COR-L47 (cell line): ENCODE measurements around the gene CCDC91.

ENCODE experiments used
- DNase-seq: peaks from one replicate; lab custom pipeline; 2025; lab: John Stamatoyannopoulos, UW

The CCDC91 gene

DNA sequence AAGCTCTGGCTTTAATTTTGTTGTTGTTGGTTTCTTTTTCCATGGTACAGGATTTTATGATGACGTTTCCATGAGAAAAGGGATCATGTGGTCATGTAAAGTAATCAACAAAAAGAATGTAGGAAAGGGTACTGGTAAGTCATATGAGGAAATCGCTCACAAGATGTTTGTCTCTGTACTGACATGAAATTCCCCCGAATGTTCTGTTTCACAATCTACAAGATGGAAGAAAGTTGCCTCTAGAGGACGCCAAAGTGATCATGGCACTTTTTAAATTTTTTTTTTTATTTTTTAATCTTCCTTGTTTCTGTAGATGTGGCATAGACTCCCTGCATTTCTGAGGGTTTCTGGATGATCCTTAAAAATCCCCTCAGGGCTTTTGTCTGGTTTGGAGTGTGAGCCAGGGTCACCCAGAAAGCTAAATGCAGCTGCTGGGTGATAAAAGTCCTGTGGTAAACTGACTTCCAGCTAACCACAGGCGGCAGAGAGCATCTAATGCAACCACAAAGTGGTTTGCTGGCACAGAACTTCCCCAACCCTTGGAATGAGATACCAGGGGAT lies 393.5 kb downstream of the CCDC91 start:
- no peak for DNase-seq

- DNase-seq: no peak
These were observed 394.9 kb downstream of the CCDC91 start for GRCh38 chr12:28585146-28585545.

- no peak for DNase-seq
These were observed 396.2 kb downstream of the CCDC91 start for GRCh38 chr12:28586481-28586880.

DNA sequence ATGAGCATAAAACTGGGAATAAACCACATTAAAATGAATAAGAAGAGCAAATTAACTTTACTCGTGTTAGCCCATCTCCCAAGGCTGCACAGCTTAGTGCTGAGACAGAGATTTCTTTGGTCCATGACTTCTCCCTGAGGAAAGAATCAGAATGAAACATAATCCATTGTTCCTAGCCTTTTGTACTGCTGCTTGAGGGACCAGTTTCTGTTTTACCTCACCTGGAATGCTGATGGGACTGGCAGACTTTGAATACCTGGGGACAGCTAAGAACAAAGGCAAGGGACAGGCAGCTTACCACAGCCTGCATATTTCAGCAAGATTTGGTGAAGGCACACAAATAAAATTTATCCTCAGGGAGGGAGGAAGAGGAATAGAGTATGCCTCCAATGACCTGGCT lies 401.6 kb downstream of the CCDC91 start:
- DNase-seq: no peak
